Epithelial cell of esophagus (primary cell): Measurements from ENCODE around the gene POC1A.
A peak's percentile ranks its signal among the peaks of the same experiment; 100 is the strongest.

ENCODE experiments used
- DNase-seq: peaks from one replicate; pipeline ENCODE4 v3.0.0; 2010; ENCODE audit warnings: low read depth
- H3K4me3 ChIP-seq: 2 replicates; pipeline ENCODE4 v1.5.1; 2011; ENCODE audit warnings: mild to moderate bottlenecking, low read length, control low read depth
- TF ChIP-seq, protein P1 (sequence below): IDR thresholded peaks from 2 replicates; pipeline ENCODE4 v1.5.1; 2011; ENCODE audit warnings: low read depth, mild to moderate bottlenecking, low read length, control low read depth, inconsistent platforms; ENCODE audit not compliant: insufficient read depth; ENCODE audit errors: missing control alignments

POC1A gene

GRCh38 chr3:52090933-52091468, 63.2 kb downstream of the POC1A start:
- no peak overlapping the region for H3K4me3 ChIP-seq
- no peak for DNase-seq
- TF ChIP-seq, protein P1, sequence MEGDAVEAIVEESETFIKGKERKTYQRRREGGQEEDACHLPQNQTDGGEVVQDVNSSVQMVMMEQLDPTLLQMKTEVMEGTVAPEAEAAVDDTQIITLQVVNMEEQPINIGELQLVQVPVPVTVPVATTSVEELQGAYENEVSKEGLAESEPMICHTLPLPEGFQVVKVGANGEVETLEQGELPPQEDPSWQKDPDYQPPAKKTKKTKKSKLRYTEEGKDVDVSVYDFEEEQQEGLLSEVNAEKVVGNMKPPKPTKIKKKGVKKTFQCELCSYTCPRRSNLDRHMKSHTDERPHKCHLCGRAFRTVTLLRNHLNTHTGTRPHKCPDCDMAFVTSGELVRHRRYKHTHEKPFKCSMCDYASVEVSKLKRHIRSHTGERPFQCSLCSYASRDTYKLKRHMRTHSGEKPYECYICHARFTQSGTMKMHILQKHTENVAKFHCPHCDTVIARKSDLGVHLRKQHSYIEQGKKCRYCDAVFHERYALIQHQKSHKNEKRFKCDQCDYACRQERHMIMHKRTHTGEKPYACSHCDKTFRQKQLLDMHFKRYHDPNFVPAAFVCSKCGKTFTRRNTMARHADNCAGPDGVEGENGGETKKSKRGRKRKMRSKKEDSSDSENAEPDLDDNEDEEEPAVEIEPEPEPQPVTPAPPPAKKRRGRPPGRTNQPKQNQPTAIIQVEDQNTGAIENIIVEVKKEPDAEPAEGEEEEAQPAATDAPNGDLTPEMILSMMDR, result no peak

DNA sequence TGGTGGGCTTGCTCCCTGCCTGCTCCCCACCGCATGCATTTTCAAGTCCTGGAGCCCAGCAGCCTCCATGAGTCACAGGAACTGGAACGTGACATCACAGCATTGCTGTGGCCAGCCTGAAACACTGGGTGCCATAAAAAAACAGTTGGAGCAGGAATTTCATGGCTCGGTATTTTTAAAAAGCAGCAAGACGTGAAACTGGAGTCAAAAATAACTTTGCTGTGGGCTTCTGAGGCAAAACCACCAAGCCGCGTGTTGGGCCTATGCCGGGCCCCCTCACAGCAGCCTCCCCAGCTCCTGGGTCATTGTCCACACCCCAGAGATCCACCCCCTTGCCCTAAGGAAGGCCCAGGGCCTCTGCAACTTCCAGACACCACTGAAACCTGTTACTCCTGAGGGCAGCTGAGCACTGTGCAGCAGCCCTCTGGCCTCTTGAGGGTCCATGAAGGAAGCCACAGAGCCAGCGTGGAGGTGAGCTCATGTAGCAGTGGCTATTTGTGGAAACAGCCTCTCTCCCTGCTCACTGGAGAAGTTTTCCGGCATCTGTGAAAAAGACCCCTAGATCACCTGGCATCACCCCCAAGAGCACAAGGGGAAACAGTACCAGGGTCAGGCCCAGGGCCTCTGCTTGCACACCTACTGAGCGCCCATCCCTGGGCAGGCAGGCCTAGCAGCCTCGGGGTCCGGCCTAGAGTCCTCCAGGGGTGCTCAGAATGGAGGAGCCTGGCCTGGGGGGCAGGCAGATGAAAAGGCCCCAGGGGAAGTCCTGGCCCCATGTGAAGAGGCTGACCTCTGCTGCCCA, 63.9 kb downstream of the POC1A start:
- peak; percentile 68 for DNase-seq
- H3K4me3 ChIP-seq, result no peak overlapping the region
- TF ChIP-seq, protein P1, result no peak

GRCh38 chr3:52089691-52090090, 64.5 kb downstream of the POC1A start:
- no peak overlapping the region for H3K4me3 ChIP-seq
- TF ChIP-seq, protein P1, result no peak
- DNase-seq, result no peak

- no peak overlapping the region for H3K4me3 ChIP-seq
- DNase-seq, result no peak
- TF ChIP-seq, protein P1, result no peak
Observed at GRCh38 chr3:52088445-52089367, 65.5 kb downstream of the POC1A start.

GRCh38 chr3:52087731-52088130, 66.5 kb downstream of the POC1A start:
- DNase-seq, result no peak
- TF ChIP-seq, protein P1, result no peak
- no peak overlapping the region for H3K4me3 ChIP-seq

- TF ChIP-seq, protein P1, result no peak
- DNase-seq, result no peak
- H3K4me3 ChIP-seq, result no peak overlapping the region
Observed at GRCh38 chr3:52086976-52087663, 67.1 kb downstream of the POC1A start.
